Measurements from ENCODE around the gene SPPL2C.

Gene SPPL2C

DNA sequence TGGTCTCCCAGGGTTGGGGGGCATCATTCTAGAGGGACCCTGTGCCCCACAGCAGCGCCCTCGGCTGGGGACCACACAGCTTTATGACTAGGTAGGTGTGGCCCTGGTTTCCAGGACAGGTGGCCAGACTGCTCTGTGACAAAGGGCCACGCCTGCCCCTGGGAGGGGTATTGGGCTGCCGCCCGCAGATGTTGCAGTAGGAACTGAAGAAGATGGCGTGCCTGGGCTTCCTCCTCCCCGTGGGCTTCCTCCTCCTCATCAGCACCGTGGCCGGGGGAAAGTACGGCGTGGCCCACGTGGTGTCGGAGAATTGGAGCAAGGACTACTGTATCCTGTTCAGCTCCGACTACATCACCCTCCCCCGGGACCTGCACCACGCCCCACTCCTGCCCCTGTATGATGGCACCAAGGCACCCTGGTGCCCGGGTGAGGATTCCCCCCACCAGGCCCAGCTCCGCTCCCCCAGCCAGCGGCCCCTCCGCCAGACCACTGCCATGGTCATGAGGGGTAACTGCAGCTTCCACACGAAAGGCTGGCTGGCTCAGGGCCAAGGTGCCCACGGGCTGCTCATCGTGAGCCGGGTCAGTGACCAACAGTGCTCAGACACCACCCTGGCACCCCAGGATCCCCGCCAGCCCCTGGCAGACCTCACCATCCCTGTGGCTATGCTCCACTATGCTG is at the start of gene SPPL2C:
Gene SPPL2C, plus strand, starts transcription at position 187 of the 681 bp plus-strand sequence. Its CDS starts 26 bp downstream, at position 213.
- no peak for DNase-seq

DNA sequence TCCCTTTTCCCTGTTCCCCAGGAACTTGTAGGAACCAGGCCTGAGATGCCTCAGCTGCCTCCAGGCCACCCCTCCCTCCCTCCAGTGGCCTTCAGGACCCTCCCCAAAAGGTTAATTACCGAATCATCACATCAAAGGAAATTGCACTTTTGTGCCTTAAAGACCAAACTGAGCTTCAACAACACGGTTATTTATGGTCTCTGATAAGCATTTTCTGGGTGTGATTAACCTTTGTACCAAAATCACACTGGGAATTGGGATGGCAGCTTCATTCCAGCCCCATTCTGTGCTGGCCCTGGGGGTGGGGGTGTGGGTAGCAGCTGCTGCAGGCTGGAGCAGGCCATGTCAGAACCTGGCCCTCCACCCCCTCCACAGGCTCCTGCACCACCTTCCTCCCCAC is 43.9 kb upstream of the SPPL2C start:
- DNase-seq, result no peak

DNA sequence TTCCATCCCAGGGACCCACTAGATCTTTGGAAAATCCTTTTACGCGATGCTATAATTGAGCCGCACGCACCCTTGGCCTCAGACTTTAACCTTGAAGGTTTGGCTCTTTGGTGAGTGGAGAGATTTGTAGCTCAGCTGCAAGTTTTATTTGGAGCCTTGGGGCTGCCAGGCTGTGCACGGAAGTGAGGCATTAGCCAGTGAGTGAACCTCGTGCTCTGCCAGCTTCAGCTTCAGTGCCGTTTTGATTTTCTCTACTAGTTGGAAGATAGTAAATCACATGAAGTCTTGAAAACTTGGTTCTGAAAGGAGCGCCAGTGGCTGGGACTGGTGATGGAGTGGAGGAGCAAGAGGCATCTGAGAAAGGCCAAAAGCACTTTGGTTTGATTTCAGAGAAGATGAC is 43.3 kb upstream of the SPPL2C start:
- DNase-seq, result no peak

DNA sequence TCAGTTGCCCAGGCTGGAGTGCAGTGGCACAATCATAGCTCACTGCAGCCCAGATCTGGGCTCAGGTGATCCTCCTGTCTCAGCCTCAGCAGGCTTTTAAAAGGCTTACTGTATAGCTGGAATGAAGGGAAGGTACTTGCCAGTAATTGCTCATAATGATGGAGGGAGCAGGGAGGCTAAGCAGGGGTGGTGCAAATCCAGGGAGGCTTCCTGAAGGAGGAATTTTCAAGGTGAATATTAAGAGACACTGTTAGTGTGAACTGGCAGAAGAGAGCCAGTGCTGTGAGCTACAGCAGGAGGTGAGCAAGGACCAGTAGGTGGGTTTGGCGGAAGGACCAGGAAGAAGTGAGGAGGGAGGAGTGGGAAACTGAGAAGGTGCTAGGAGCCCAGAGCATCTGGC is 35.8 kb upstream of the SPPL2C start:
- DNase-seq, result no peak

- no peak for DNase-seq
These were observed 35.2 kb upstream of the SPPL2C start for GRCh38 chr17:45809499-45809898.

- DNase-seq, result no peak
These were observed 32.6 kb upstream of the SPPL2C start for GRCh38 chr17:45812102-45812501.

- no peak for DNase-seq
These were observed 31.5 kb upstream of the SPPL2C start for GRCh38 chr17:45813048-45813725.

DNA sequence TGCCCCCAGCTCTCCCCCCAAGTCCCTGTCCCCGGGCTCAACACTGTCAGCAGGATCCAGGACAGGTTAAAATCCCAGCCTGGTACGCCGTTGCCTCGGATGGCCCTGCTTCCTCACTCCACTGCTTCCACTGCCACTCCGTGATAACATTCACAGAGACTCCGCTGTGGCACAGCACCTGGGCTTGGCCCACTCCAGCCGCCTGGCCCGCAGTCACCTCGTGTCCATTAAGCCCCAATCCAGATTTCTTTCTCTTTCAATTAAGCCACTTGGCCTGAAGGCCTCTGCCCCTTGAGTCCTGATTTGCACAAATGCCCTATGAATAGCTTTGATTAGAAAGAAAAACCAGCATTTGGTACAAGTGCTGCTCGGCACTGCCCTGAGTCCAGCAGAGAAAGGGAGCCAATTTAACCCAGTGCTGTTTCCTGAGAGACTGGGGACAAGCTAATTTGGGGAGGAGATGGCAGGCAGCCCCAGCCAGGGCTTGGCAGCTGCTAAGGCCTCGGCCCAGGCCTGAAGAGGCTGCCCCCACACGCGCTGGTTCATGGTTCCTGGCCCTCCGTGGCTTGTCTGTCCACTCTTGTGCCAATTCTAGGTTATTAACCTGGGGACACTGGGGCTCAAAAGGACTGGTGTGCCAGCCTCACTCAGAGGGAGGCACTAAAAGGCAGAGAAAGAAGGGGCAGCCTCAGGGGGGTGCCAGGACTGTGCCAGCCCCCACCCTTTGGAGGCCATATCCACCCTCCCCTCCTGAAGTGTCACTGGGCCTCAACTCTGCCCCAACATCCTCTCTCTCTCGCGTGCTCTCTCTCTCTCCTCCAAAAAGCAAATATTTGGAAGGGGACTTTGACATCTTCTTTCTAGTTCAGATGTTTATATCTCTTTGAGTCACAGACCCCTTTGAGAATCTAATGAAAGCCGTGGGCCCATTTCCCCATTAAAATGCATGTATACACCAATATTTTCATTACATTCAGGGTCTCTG is 29.8 kb upstream of the SPPL2C start:
- no peak for DNase-seq

GRCh38 chr17:45815752-45816151 is 28.9 kb upstream of the SPPL2C start:
- DNase-seq, result no peak

- no peak for DNase-seq
These were observed 26.6 kb upstream of the SPPL2C start for GRCh38 chr17:45818041-45818440.

DNA sequence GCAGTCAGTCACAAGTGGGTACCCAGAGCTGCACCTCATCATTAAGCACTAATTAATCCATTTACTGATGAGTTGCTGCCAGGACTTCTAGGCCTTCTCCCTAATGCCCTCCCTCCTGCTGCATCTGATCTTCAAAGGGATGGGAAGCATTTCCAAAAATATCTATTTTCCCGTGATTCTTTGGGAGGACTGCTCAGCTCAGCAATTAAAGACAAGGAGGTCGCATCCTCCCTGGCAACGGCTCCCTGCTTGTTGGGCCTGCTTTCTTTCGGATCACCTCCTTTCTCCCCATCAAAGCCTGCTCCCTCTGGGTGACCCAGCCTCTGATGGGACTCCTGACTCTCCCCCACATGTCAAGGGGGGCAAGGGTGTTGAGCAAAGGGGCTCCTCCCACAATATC is 26.0 kb upstream of the SPPL2C start:
- DNase-seq, result no peak

GRCh38 chr17:45819632-45820031 is 25.0 kb upstream of the SPPL2C start:
- no peak for DNase-seq

DNA sequence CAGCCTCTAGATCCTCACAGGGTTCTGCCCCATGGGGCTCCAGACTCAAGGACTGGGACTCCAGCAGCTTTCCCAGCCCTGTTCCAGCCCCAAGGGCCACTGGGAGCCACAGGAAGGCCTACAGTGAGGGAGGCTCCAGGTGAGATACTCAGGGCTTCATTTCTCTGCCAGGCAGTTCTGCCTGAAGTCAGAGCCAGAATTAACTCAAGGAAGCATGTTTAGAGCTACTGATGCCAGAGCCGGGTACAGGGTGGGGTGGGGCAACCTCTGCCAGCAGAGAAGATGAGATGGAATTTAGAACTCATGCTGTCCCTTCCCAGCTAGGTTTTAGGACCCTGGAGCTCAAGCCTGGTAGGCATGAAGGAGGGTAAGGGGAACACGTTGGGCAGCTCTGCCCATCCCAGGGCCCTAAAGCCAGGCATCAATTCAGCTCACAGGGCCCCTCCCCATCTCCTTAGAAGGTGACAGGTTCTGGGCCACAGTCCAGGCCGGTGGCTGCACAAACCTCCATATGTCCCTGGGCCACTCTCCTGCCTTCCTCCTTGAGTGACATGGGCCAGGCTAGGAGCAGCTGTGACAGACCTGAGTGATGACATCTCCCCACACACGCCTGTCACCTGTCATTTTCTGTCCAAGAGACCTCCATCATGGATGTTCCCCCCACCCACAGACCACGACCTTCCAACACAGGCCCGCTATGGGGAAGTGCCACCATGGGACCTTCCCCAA is 24.5 kb upstream of the SPPL2C start:
- no peak for DNase-seq

- no peak for DNase-seq
These were observed 23.5 kb upstream of the SPPL2C start for GRCh38 chr17:45821147-45821546.

DNA sequence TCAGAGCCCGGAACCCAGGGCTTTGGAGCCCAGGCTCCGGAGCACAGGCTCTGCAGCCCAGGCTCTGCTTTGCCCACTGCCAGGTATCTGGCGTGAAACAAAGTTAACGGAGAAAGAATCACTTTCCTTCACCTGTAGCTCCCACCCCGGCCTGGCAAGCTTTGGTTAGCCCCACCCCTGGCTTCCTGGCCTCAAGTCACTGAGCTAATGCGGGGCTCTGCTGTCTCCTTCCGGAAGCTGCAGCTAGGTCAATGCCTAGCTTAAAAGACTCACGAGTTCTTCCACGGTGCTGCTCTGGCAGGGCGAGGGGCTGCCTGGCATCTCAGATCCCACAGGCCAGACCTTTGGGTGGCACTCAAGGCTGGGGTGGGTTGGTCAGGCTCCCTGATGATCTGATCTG is 21.1 kb upstream of the SPPL2C start:
- no peak for DNase-seq

GRCh38 chr17:45824475-45824874 is 20.2 kb upstream of the SPPL2C start:
- no peak for DNase-seq

GRCh38 chr17:45824901-45825492 is 19.7 kb upstream of the SPPL2C start:
- DNase-seq, result no peak

GRCh38 chr17:45825792-45826191 is 18.9 kb upstream of the SPPL2C start:
- DNase-seq, result no peak

DNA sequence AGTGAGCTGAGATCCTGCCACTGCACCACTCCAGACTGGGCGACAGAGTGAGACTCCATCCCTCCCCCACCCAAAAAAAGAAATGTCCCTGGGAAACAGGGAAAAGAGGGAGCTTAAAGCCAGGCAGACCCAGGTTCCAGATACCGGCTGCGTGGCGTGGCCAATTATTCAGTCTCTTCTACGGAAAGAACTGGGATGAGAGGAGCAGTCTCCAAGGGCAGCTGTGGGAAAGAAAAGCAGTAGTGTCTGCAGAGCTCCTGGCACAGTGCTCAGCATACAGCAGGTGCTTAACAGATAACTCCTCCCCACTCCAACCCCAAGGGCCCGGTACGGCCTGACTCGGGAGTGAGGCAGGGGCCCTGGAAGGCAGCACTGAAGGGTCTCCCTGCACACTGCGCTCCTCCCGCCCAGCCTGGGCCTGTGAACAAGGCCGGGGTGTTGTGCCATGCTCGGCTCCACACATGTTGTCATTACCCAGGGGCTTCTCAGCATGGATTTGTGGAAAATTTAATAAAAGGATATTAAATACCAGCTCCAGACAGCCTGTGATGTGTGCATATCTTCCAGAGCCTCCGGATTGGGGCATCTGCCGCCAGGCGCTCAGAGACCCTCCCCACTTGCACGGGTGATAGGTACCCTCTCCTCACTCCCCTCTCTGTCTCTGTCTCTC is 17.6 kb upstream of the SPPL2C start:
- DNase-seq, result no peak

DNA sequence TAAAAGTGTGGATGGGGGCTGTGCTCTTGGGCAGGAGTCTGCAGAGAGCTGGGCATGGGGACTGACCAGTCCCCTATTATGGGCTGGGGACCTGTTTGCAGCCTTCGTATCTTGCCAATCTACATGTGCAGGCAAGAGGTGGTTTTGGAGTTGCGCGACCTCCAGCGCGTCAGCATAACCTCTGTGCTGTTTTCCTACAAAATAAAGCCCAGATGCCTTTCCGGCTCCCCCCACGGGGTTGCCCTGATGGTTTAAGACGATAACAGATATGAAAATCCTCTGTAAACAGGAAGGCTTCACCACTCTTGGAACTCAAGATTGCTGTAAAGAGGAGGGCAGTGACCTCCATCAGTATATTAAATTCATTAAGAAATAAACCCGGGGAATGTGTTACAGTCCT is 16.5 kb upstream of the SPPL2C start:
- DNase-seq, result no peak

DNA sequence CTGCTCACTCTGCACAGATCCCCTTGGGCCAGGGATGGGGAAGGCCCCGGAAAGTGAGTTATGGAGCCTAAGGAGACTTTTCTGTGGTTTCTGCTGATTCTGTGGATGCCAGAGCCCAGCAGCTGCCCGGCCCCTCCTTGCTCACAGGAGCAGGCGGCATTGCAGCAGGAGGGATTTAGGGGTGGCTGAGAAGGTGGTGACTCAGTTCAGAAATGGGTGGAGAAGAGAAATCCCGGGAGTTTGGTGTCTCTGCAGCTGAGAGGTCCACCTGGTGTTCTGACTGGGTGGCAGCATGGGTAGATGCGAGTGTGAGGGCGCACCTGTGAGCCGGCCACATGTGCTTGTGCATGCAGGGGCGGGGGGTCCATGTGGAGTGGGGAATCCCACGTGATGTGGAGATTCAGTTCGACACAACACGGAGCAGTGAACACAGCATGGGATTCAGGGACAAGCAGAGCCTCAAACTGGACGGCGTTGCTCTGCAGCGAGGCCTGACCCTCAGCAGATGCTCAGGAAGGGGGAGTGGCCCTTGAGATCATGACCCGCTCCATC is 16.0 kb upstream of the SPPL2C start:
- no peak for DNase-seq

DNA sequence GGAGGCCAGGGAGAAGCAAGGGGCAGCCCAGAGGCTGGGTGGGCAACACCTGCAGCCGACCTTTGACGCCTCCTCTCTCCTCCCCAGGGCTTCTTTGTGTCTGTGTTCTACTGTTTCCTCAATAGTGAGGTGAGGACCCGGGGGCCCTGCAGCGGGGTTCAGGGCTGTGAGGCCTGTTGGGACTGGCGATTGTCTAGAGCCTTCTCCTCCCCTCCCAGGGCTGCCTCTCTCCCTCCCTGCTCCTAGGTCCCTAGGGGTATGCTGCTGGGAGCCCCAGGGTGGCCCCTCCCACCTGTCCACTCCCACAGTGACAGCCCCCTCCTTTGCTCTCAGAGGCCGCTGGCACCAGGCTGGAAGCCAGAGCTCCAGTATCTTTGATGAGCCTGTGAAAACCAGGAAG is 10.8 kb upstream of the SPPL2C start:
- DNase-seq, result no peak

Measured in inflammatory macrophage treated with lipopolysaccharide for 4 hours (primary cell).